AG09309 (cell line): Measurements from ENCODE around the gene FRS2.

Experiments
- DNase-seq: peaks from one replicate; pipeline ENCODE4 v3.0.0-alpha.2; 2010; ENCODE audit warnings: low read depth
- H3K4me3 ChIP-seq: 2 replicates; pipeline ENCODE4 v1.5.1; 2011; ENCODE audit warnings: mild to moderate bottlenecking, low read depth, low read length, moderate library complexity; ENCODE audit not compliant: control insufficient read depth
- TF ChIP-seq, protein P1 (sequence below): IDR thresholded peaks from 2 replicates; pipeline ENCODE4 v1.5.1; 2011; ENCODE audit warnings: mild to moderate bottlenecking, low read depth, low read length, inconsistent platforms; ENCODE audit not compliant: insufficient read depth, control insufficient read depth; ENCODE audit errors: missing control alignments

FRS2 gene

GRCh38 chr12:69457433-69457832 is 12.8 kb upstream of the FRS2 start:
- no peak overlapping the region for H3K4me3 ChIP-seq
- TF ChIP-seq, protein P1, sequence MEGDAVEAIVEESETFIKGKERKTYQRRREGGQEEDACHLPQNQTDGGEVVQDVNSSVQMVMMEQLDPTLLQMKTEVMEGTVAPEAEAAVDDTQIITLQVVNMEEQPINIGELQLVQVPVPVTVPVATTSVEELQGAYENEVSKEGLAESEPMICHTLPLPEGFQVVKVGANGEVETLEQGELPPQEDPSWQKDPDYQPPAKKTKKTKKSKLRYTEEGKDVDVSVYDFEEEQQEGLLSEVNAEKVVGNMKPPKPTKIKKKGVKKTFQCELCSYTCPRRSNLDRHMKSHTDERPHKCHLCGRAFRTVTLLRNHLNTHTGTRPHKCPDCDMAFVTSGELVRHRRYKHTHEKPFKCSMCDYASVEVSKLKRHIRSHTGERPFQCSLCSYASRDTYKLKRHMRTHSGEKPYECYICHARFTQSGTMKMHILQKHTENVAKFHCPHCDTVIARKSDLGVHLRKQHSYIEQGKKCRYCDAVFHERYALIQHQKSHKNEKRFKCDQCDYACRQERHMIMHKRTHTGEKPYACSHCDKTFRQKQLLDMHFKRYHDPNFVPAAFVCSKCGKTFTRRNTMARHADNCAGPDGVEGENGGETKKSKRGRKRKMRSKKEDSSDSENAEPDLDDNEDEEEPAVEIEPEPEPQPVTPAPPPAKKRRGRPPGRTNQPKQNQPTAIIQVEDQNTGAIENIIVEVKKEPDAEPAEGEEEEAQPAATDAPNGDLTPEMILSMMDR: no peak
- DNase-seq: no peak

- H3K4me3 ChIP-seq: no peak overlapping the region
- DNase-seq: no peak
- TF ChIP-seq, protein P1: no peak
Measured at GRCh38 chr12:69459477-69459876, 10.7 kb upstream of the FRS2 start.

DNA sequence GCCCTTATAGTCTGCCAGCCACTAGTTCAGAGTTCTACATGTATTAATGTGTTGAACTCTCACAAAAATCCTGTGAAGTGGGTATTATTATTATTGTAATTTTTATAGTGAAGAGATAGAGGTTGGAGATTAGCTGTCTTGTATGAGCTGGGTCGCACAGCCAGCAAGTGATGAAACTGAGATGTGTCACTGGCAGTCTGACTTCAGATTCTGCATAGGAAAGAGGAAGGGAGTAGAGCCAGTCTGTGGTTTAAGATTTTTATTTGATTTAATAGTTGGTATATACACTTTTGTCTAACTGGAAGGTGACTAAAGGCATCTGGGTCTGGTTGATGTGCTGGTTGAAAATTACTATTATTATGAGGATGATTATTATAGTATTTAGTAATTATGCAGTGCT is 5.8 kb upstream of the FRS2 start:
- TF ChIP-seq, protein P1: no peak
- DNase-seq: no peak
- no peak overlapping the region for H3K4me3 ChIP-seq

- no peak overlapping the region for H3K4me3 ChIP-seq
- TF ChIP-seq, protein P1: no peak
- DNase-seq: no peak
Measured at GRCh38 chr12:69466867-69467266, 3.3 kb upstream of the FRS2 start.

- no peak overlapping the region for H3K4me3 ChIP-seq
- TF ChIP-seq, protein P1: no peak
- DNase-seq: no peak
Measured at GRCh38 chr12:69467366-69467765, 2.8 kb upstream of the FRS2 start.

DNA sequence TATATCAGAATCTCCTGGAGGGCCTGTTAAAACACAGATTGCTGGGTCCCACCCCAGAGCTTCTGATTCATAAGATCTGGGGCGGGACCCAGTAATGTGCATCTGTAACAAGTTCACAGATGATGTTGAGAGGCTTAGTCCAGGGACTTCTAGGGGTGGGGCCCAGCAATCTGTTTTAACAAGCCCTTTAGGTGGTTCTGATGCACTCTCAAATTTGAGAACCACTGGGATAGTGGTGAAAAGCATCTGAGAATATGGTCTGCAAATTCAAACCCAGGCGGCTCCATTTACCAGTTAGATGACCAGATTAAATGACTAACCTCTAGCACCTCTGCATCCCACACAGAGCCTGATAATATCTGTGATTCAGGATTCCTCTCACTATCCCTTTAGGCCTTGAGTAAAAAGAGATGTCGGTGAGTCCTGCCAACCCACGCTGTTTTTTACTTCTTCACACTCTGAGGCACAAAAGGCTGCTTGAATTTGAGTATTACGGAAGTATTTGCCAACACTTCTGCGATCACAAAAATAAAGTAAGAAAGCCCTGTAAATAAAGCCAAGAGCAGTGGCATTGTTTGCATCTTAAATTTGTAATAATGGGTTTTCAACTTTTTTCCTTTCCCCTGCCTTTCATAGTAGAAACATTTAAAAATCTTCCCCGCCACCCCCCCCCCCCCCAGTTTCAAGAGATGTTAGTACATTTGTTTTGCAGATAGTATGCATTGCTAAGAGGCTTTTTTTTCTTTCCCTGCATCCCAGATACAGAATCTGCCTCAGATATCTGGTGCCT is 1.8 kb upstream of the FRS2 start:
- H3K4me3 ChIP-seq: no peak overlapping the region
- DNase-seq: no peak
- TF ChIP-seq, protein P1: no peak
